HG02885 (cell line): ENCODE data around the gene MED13L.
A peak's percentile ranks its signal among the peaks of the same experiment; 100 is the strongest.

Experiments
- ATAC-seq: cut with Tn5 transposase; IDR thresholded peaks from one replicate; pipeline ENCODE4 v1.9.1; 2021; ENCODE audit warnings: mild to moderate bottlenecking; ENCODE audit not compliant: unreplicated experiment, poor library complexity

MED13L gene

GRCh38 chr12:116189692-116190091 is 87.8 kb downstream of the MED13L start:
- no peak for ATAC-seq

GRCh38 chr12:116188581-116188980 is 88.9 kb downstream of the MED13L start:
- no peak for ATAC-seq

- ATAC-seq: no peak
Measured at GRCh38 chr12:116187151-116187511, 90.4 kb downstream of the MED13L start.

GRCh38 chr12:116186482-116187150 is 90.9 kb downstream of the MED13L start:
- ATAC-seq: no peak

GRCh38 chr12:116184763-116185162 is 92.7 kb downstream of the MED13L start:
- ATAC-seq: no peak

GRCh38 chr12:116183741-116184141 is 93.8 kb downstream of the MED13L start:
- ATAC-seq: no peak

- no peak for ATAC-seq
Measured at GRCh38 chr12:116182359-116183063, 95.0 kb downstream of the MED13L start.

GRCh38 chr12:116180448-116180847 is 97.0 kb downstream of the MED13L start:
- ATAC-seq: no peak

GRCh38 chr12:116179384-116179783 is 98.1 kb downstream of the MED13L start:
- no peak for ATAC-seq

- no peak for ATAC-seq
Measured at GRCh38 chr12:116177017-116177416, 100.5 kb downstream of the MED13L start.

- no peak for ATAC-seq
Measured at GRCh38 chr12:116174904-116175303, 102.6 kb downstream of the MED13L start.

- ATAC-seq: no peak
Measured at GRCh38 chr12:116174006-116174405, 103.5 kb downstream of the MED13L start.

- ATAC-seq: peak; percentile 84
Measured at GRCh38 chr12:116172224-116172849, 105.2 kb downstream of the MED13L start.

- no peak for ATAC-seq
Measured at GRCh38 chr12:116171549-116171948, 105.9 kb downstream of the MED13L start.

- no peak for ATAC-seq
Measured at GRCh38 chr12:116169071-116169470, 108.4 kb downstream of the MED13L start.

GRCh38 chr12:116166306-116166705 is 111.2 kb downstream of the MED13L start:
- no peak for ATAC-seq

GRCh38 chr12:116165036-116165425 is 112.5 kb downstream of the MED13L start:
- no peak for ATAC-seq

GRCh38 chr12:116164250-116165035 is 113.0 kb downstream of the MED13L start:
- ATAC-seq: no peak

GRCh38 chr12:116162071-116162470 is 115.4 kb downstream of the MED13L start:
- no peak for ATAC-seq

GRCh38 chr12:116161588-116161987 is 115.9 kb downstream of the MED13L start:
- ATAC-seq: no peak
